ENCODE data around the gene CERS6.

Gene CERS6

GRCh38 chr2:168673265-168674189 lies 217.5 kb downstream of the CERS6 start:
- DNase-seq (ENCODE audit: low spot score): no peak

- no peak for DNase-seq (ENCODE audit: low spot score)
These were observed 222.2 kb downstream of the CERS6 start for GRCh38 chr2:168678153-168678853.

GRCh38 chr2:168679081-168679480 lies 223.0 kb downstream of the CERS6 start:
- DNase-seq (ENCODE audit: low spot score): no peak

- no peak for DNase-seq (ENCODE audit: low spot score)
These were observed 223.8 kb downstream of the CERS6 start for GRCh38 chr2:168679741-168680310.

GRCh38 chr2:168683996-168684395 lies 227.9 kb downstream of the CERS6 start:
- DNase-seq (ENCODE audit: low spot score): no peak

GRCh38 chr2:168684921-168685599 lies 229.0 kb downstream of the CERS6 start:
- DNase-seq (ENCODE audit: low spot score): no peak

GRCh38 chr2:168685600-168686451 lies 229.8 kb downstream of the CERS6 start:
- DNase-seq (ENCODE audit: low spot score): no peak

GRCh38 chr2:168686452-168687191 lies 230.6 kb downstream of the CERS6 start:
- no peak for DNase-seq (ENCODE audit: low spot score)

GRCh38 chr2:168687314-168687713 lies 231.2 kb downstream of the CERS6 start:
- DNase-seq (ENCODE audit: low spot score): no peak

- no peak for DNase-seq (ENCODE audit: low spot score)
These were observed 234.4 kb downstream of the CERS6 start for GRCh38 chr2:168690381-168690885.

GRCh38 chr2:168691221-168691620 lies 235.1 kb downstream of the CERS6 start:
- DNase-seq (ENCODE audit: low spot score): no peak

GRCh38 chr2:168692132-168692744 lies 236.2 kb downstream of the CERS6 start:
- DNase-seq (ENCODE audit: low spot score): no peak

GRCh38 chr2:168694173-168694572 lies 238.1 kb downstream of the CERS6 start:
- DNase-seq (ENCODE audit: low spot score): no peak

- DNase-seq (ENCODE audit: low spot score): no peak
These were observed 238.8 kb downstream of the CERS6 start for GRCh38 chr2:168694866-168695265.

- no peak for DNase-seq (ENCODE audit: low spot score)
These were observed 241.6 kb downstream of the CERS6 start for GRCh38 chr2:168697668-168698121.

GRCh38 chr2:168698969-168699368 lies 242.9 kb downstream of the CERS6 start:
- DNase-seq (ENCODE audit: low spot score): no peak

GRCh38 chr2:168699844-168700417 lies 243.9 kb downstream of the CERS6 start:
- DNase-seq (ENCODE audit: low spot score): no peak

- no peak for DNase-seq (ENCODE audit: low spot score)
These were observed 244.7 kb downstream of the CERS6 start for GRCh38 chr2:168700615-168701245.

- no peak for DNase-seq (ENCODE audit: low spot score)
These were observed 246.5 kb downstream of the CERS6 start for GRCh38 chr2:168702579-168702978.
